Measurements from ENCODE around the gene EYA3.

EYA3 gene, protein sequence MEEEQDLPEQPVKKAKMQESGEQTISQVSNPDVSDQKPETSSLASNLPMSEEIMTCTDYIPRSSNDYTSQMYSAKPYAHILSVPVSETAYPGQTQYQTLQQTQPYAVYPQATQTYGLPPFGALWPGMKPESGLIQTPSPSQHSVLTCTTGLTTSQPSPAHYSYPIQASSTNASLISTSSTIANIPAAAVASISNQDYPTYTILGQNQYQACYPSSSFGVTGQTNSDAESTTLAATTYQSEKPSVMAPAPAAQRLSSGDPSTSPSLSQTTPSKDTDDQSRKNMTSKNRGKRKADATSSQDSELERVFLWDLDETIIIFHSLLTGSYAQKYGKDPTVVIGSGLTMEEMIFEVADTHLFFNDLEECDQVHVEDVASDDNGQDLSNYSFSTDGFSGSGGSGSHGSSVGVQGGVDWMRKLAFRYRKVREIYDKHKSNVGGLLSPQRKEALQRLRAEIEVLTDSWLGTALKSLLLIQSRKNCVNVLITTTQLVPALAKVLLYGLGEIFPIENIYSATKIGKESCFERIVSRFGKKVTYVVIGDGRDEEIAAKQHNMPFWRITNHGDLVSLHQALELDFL

GRCh38 chr1:28088168-28088961 lies at the start of gene EYA3:
EYA3 (minus strand) TSS chr1:28088610; CDS start chr1:28058026, 30,584 bp downstream.
- peak; percentile 100 for DNase-seq

- no peak for DNase-seq
Measured at GRCh38 chr1:28136922-28137613, 48.7 kb upstream of the EYA3 start.

DNA sequence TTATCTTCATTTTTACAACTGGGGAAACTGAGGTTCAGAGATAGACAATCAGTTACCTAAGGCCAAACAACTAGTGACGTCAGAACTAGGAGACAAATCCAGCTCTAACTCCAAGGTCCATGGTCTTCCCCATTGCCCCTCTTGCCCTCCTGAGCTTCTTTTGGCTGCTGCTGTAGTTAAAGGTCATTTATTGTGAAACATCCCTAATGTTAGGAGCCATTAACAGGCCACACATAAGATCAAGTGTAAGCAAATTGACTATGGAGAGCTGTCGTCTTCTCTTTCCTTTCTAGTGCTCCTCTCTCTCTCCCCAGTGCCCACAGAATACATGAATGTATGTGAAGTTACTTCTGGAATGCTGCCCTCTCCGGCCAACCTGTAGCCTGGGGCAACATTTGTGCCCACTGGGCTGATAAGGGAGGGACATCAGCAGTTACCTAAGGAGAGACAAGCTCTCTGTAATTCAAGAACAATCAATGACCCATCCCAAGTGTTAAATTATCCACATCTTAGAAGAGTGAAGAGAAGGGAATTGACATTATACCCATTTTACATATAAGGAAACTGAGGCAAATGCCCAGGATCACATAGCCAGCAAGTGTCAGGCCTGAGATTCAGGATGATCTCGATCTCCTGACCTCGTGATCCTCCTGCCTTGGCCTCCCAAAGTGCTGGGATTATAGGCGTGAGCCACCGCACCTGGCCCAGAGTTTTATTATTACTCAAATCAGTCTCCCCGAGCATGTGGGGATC lies 47.9 kb upstream of the EYA3 start:
- no peak for DNase-seq

GRCh38 chr1:28135371-28136168 lies 47.2 kb upstream of the EYA3 start:
- DNase-seq = no peak

DNA sequence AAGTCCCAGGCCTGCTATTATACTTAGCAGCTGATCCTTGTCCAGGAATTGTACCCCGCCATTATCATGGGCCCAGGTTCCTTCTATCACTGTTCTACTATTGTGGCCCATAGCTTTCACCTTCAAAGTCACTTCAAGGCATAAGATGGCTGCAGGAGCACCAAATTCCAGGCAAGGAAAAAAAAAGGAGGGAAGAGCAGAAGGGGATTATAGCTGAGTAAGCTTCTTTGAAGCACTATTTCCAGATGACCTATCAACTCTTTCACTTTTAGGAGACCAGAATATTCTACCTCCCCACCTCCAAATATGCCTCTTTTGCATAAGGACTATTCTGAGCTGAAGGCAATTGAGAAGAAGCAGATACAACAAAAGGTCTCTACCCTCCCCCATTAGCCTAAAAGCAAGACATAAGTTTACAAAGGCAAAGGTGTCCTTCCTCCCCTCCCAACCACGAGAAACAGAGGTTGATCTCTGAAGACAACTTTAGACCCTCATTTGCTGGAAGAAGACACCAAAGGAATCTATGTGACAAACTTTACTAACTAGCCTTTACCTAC lies 46.3 kb upstream of the EYA3 start:
- no peak for DNase-seq

GRCh38 chr1:28132171-28133167 lies 44.1 kb upstream of the EYA3 start:
- DNase-seq = no peak

DNA sequence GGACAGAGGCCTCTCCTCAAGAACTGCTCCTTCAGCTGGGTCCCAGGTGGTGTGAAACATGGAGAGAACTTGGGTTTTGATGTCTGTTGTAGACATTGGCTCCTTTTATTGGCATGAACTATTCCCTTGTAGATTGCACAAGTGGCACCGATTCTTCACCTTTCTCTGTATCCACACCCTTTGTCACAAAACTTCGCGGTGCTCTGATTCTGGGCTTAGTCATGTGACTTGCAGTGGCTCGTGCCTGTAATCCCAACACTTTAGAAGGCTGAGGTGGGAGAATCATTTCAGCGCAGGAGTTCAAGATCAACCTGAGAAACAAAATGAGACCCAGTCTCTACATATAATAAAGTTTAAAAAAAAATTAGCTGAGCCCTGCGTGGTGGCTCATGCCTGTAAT lies 42.5 kb upstream of the EYA3 start:
- DNase-seq = no peak

GRCh38 chr1:28129150-28129549 lies 40.7 kb upstream of the EYA3 start:
- no peak for DNase-seq

DNA sequence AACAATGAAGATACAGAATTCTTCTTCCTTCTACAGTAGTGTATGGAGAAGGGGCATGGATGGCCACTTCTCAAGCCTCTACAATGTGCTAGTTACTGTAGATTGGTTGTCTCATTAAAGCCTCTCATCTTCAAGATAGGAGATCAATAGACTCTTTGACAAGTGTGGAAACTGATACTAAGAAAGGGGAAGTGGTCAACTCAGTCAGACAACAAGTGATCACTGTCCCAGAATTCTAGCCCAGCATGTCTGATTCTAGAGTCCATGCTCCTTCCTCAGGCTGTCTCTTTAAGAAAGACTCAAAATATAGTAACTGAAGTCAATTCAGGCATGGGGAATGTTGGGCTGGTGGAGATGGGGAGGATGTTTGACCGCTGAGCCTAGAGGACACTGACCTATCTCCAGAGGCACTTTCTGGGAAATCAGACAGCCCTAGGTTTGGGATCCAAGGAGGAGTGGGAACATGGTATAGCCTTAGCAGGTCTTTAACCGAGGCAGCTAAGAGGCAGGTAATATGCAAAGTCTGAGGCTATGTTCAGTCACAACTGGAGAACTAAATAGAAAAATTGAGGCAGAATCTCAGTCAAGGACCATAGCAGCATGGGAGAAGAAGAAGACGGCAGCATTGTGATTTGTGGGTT lies 39.3 kb upstream of the EYA3 start:
- DNase-seq = no peak

DNA sequence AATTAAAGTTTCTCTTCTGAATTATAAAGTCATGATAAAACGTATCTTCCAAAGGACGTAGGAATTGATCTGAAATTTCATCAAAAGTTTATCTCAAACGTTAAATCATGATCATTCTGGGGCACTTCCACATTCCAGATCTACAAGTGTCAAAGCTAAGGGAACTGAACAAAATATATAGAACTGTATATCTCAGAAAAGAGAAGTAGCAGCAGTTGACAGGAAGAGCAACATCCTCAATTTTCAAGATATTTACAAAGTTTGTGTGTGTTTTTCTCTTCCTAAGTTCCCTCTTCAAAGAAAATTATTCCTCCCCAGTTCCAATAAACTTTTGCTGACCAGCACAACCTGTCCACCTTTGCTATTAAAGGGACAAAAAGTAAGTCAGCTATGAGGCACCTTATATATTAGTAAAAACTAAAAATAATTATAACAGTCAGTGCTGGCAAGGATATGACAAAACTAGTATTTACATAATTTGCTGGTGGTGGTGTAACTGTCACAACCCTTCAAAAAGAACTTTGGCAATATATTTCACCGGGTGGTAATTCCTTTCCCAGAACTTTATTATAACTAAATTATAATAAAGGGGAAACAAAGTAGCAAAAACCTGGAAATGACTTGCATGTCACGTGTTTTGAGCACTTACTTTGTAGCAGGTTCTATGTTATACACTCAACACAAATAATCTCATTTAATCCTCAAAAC lies 38.5 kb upstream of the EYA3 start:
- DNase-seq = no peak

DNA sequence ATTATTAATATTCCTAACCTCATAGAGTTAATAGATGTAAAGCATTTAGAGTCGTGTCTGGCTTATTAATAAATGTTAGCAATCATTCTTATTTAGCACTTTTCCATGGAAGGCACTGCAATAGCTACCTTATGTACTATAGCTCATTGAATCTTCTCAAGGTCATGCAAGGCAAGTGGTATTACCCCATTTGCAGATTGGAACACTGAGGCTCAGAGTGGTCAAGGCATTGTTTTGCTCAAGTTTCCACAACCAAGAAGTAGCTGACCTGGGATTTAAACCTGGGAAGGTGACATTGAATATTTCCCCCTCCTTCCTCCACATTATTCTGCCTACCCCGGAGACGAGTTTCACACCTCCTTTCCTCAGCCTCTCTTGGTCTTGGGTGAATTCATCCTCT lies 37.8 kb upstream of the EYA3 start:
- no peak for DNase-seq

DNA sequence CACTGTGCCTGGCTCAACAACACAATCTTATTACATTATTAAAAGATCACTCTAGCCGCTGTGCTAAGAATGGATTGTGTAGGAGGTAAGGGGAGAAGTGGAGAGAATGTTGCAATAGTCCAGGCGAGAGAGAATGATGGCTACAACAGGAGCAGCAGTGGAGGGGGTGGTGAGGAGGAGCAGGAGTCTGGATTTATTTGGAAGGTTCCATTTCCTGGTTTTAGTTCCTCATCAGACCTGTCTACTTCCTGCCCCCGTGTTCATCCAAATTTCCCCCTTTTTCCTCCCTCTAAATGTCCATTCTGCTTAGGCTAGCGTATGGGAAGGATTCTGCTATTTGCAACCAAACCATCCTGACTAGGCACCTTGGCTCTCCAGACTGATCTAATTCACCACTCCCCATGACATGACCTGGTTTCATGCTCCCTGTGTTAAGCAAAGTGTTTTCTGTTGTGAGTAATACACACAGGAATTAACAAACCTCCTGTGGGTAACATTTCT lies 35.1 kb upstream of the EYA3 start:
- DNase-seq = no peak

DNA sequence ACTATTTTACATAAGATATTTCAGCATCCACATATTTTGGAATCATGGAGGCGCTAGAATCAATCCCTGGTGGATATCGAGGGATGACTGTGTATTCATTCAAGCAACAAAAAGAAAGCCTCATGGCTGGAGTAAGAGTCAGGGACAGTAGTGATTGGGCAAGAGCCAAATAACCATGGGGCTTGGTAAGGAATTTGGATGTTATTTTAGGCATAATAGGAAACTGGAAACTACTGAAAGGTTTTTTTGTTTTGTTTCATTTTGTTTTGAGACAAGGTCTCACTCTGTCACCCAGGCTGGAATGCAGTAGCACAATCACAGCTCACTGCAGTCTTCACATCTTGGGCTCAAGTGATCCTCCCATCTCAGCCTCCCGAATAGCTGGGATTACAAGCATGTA lies 33.8 kb upstream of the EYA3 start:
- DNase-seq = no peak

GRCh38 chr1:28119556-28119955 lies 31.1 kb upstream of the EYA3 start:
- no peak for DNase-seq

DNA sequence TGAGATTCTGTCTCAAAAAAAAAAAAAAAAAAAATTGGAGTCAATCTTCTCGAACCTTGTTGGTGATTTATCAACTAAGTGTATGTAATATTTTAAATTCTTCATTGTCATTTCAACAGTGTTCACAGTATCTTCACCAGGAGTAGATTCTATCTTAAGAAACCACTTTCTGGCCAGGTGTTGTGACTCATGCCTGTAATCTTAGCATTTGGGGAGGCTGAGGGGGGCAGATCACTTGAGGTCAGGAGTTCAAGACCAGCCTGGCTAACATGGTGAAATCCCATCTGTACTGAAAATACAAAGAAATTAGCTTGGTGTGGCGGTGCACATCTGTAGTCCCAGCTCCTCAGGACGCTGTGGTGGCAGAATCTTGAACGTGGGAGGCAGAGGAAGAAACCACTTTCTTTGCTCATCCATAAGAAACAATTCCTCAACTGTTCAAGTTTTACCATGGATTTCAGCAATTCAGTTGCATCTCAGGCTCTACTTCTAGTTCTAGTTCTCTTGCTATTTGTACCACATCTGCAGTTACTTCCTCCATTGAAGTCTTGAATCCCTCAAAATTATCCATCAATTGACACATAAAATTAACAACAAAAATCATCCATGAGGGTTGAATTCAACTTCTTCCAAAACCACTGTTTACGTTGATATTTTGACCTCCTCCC lies 30.4 kb upstream of the EYA3 start:
- DNase-seq = no peak

GRCh38 chr1:28115267-28115666 lies 26.9 kb upstream of the EYA3 start:
- DNase-seq = peak; percentile 68

DNA sequence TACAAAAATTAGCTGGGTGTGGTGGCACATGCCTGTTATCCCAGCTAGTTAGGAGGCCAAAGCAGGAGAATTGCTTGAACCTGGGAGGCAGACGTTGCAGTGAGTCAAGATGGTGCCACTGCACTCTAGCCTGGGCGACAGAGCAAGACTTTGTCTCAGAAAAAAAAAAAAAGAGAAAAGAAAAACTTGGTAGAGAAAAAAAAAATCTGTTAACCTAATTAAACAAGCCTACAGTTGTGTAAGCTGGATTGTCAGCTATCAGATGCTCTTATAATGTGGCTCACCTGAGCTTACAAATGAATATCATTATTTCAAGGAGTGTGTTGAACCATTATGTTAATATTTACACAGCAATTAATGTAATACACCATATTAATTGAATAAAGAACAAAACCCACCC lies 26.4 kb upstream of the EYA3 start:
- DNase-seq = no peak

GRCh38 chr1:28113242-28113572 lies 24.8 kb upstream of the EYA3 start:
- no peak for DNase-seq

All from stimulated activated CD8-positive, alpha-beta memory T cell treated with anti-CD3 and anti-CD28 coated beads, Interleukin-4, amount 100 ng/mL, for 48 hours (primary cell).